GM12873 (cell line): ENCODE measurements around the gene STRN4.

Source experiments
- CTCF ChIP-seq: IDR thresholded peaks from 2 replicates; pipeline ENCODE4 v1.5.1; 2012; ENCODE audit warnings: low read depth, mild to moderate bottlenecking, moderate library complexity, low read length, control low read depth; ENCODE audit not compliant: insufficient read depth; ENCODE audit errors: missing control alignments

STRN4 gene

GRCh38 chr19:46715975-46716671 is 30.1 kb downstream of the STRN4 start:
- no peak for TF ChIP-seq CTCF

GRCh38 chr19:46715620-46715974 is 30.7 kb downstream of the STRN4 start:
- TF ChIP-seq CTCF, result no peak

- no peak for TF ChIP-seq CTCF
Observed at GRCh38 chr19:46714444-46715106, 31.7 kb downstream of the STRN4 start.

- no peak for TF ChIP-seq CTCF
Observed at GRCh38 chr19:46713781-46714443, 32.3 kb downstream of the STRN4 start.

- TF ChIP-seq CTCF, result no peak
Observed at GRCh38 chr19:46710687-46711086, 35.6 kb downstream of the STRN4 start.

GRCh38 chr19:46704379-46705076 is 41.7 kb downstream of the STRN4 start:
- TF ChIP-seq CTCF, result peak; percentile 99

- no peak for TF ChIP-seq CTCF
Observed at GRCh38 chr19:46700704-46701103, 45.5 kb downstream of the STRN4 start.
